Testis (tissue), 3 donors: ENCODE data around the gene DNAJB6. TPM values are rescaled to one million over a fixed set of nuclear protein-coding genes. Genes with fewer than 3 reads are reported as not detected.
A peak's percentile ranks its signal among the peaks of the same experiment; 100 is the strongest.

ENCODE experiments used
- DNase-seq: peaks from one replicate; pipeline ENCODE4 v3.0.0-alpha.2; 2019
- H3K27ac ChIP-seq, 2 donors: fragments of 200-600 bp; sonication (generic); one replicate each; pipeline ENCODE4 v1.5.1; 2019
- H3K27me3 ChIP-seq: fragments of 200-600 bp; sonication (generic); one replicate; pipeline ENCODE4 v1.5.1; 2019
- H3K36me3 ChIP-seq: fragments of 200-600 bp; sonication (generic); one replicate; pipeline ENCODE4 v1.5.1; 2017; ENCODE audit warnings: low read depth; ENCODE audit errors: missing control alignments
- H3K4me1 ChIP-seq: fragments of 200-600 bp; sonication (generic); one replicate; pipeline ENCODE4 v1.5.1; 2019
- H3K4me3 ChIP-seq, 2 donors: fragments of 200-600 bp; sonication (generic); one replicate each; pipeline ENCODE4 v1.5.1; 2017 to 2019
- H3K9me3 ChIP-seq: fragments of 200-600 bp; sonication (generic); one replicate; pipeline ENCODE4 v1.5.1; 2017
- CTCF ChIP-seq, 3 experiments: fragments of 450-650 bp in 2 of 3; fragments of 200-600 bp in 1 of 3; sonication (generic) in 1 of 3; IDR thresholded peaks; one replicate each; pipeline ENCODE4 v1.5.1; 2016 to 2019; ENCODE audit warnings: antibody characterized with exemption in 3 of 3, mild to moderate bottlenecking in 2 of 3, moderate library complexity in 1 of 3
- POLR2A ChIP-seq: fragments of 450-650 bp; IDR thresholded peaks from one replicate; pipeline ENCODE4 v1.6.1; 2017; ENCODE audit warnings: antibody characterized with exemption, mild to moderate bottlenecking, moderate library complexity
- WGBS, 2 donors: methylation state at CpG; one replicate each; pipeline ENCODE4 v1.1.5; 2018; 5-methylcytosine and 5-hydroxymethylcytosine counted together
- intact Hi-C: fragments of 100-400 bp; cut with DNase I; formaldehyde crosslinking; loops from one replicate; pipeline ENCODE4 v1.15.1; 2023; ENCODE audit warnings: low total_unique reads
- polyA plus RNA-seq: library from polyadenylated mRNA; stranded (reverse); fragments of 350-450 nt; fragmentation: Illumina TruSeq; extraction: RNeasy Lipid Tissue Mini Kit (QIAGEN cat#74804); gene quantifications from one replicate; pipeline ENCODE4 v1.2.3, GENCODE V29; 2014; ENCODE audit warnings: low read depth, low replicate concordance; ENCODE audit not compliant: insufficient read depth
- total RNA-seq, 2 donors: library from RNA; depleted of rRNA; stranded (reverse); fragments of >200 nt; gene quantifications; one replicate each; pipeline ENCODE4 v1.2.3, GENCODE V29; 2016

Gene DNAJB6
- total and polyA plus RNA-seq, 3 donors from 2014 or later = 154 to 262 (median 172) TPM

GRCh38 chr7:157396316-157397035 lies 59.7 kb downstream of the DNAJB6 start:
- Histone ChIP-seq H3K27ac (no peak overlapping the region), H3K36me3 (no peaks in the 10 kb centered on the region), H3K4me1 (peaks cover 24% of the 10 kb centered on the region), H3K4me3 (no peak overlapping the region), H3K9me3 (no peaks in the 10 kb centered on the region), H3K27me3 (no peaks in the 10 kb centered on the region)
- TF ChIP-seq POLR2A (no peak), CTCF (IDR thresholded peaks at IDR 0.05) (no peak)
- WGBS, 2 donors = 91 to 93% methylated on average over 13 to 20 of the region's 20 CpGs
- DNase-seq = no peak
- intact Hi-C loops = no loop called here

GRCh38 chr7:157397036-157397720 lies 60.4 kb downstream of the DNAJB6 start:
- H3K36me3 ChIP-seq = no peaks in the 10 kb centered on the region
- peaks cover 25% of the 10 kb centered on the region for H3K4me1 ChIP-seq
- H3K4me3 ChIP-seq = no peak overlapping the region
- H3K9me3 ChIP-seq = no peaks in the 10 kb centered on the region
- WGBS, 2 donors = 92 to 93% methylated on average over 21 to 31 of the region's 31 CpGs
- no peak for TF ChIP-seq CTCF (IDR thresholded peaks at IDR 0.05)
- TF ChIP-seq POLR2A = no peak
- DNase-seq = no peak
- peak overlapping the region; percentile 5 to 68 for H3K27ac ChIP-seq
- H3K27me3 ChIP-seq = no peaks in the 10 kb centered on the region
- intact Hi-C loops = no loop called here

- no peak overlapping the region for H3K4me3 ChIP-seq
- H3K4me1 ChIP-seq = peaks cover 26% of the 10 kb centered on the region
- no peaks in the 10 kb centered on the region for H3K36me3 ChIP-seq
- peak; percentile 69 for DNase-seq
- peak overlapping the region; percentile 5 to 68 for H3K27ac ChIP-seq
- H3K27me3 ChIP-seq = no peaks in the 10 kb centered on the region
- intact Hi-C loops = no loop called here
- peak in 2 of 3 experiments; percentile 17 to 22 for TF ChIP-seq CTCF (IDR thresholded peaks at IDR 0.05)
- TF ChIP-seq POLR2A = no peak
- WGBS, 2 donors = 54 to 59% methylated on average over 21 to 23 of the region's 23 CpGs
- H3K9me3 ChIP-seq = no peaks in the 10 kb centered on the region
These were observed 61.2 kb downstream of the DNAJB6 start for GRCh38 chr7:157397731-157398691.

- no peak for TF ChIP-seq POLR2A
- TF ChIP-seq CTCF (IDR thresholded peaks at IDR 0.05) = no peak
- Histone ChIP-seq H3K36me3 (no peaks in the 10 kb centered on the region), H3K4me3 (no peak overlapping the region), H3K4me1 (peaks cover 33% of the 10 kb centered on the region), H3K9me3 (no peaks in the 10 kb centered on the region), H3K27me3 (no peaks in the 10 kb centered on the region), H3K27ac (peak overlapping the region; percentile 5 to 68)
- 86 to 93% methylated on average over 15 to 19 of the region's 19 CpGs for WGBS, 2 donors
- DNase-seq = no peak
- intact Hi-C loops = no loop called here
These were observed 62.4 kb downstream of the DNAJB6 start for GRCh38 chr7:157399086-157399687.
